IMR-90 (cell line): ENCODE data around the gene AKAP8L.

Experiments
- CEBPB ChIP-seq: IDR thresholded peaks from 2 replicates; pipeline ENCODE4 v1.6.1; 2012; ENCODE audit warnings: low read depth, low read length, improper control_type of control experiment
- CHD1 ChIP-seq: IDR thresholded peaks from 2 replicates; pipeline ENCODE4 v1.6.1; 2012; ENCODE audit warnings: low read depth, low read length, improper control_type of control experiment
- MXI1 ChIP-seq: IDR thresholded peaks from 2 replicates; pipeline ENCODE4 v1.6.1; 2012; ENCODE audit warnings: low read depth, mild to moderate bottlenecking, low read length, moderate library complexity, borderline replicate concordance
- NFE2L2 ChIP-seq: fragments of 150-350 bp; IDR thresholded peaks from 2 replicates; pipeline ENCODE4 v1.6.1; 2016; ENCODE audit warnings: low read depth, mild to moderate bottlenecking, low read length
- POLR2A ChIP-seq: IDR thresholded peaks from 2 replicates; pipeline ENCODE4 v1.6.1; 2012; ENCODE audit warnings: mild to moderate bottlenecking, low read depth, low read length
- RAD21 ChIP-seq: IDR thresholded peaks from 2 replicates; pipeline ENCODE4 v1.6.1; 2012; ENCODE audit warnings: low read length, improper control_type of control experiment
- RCOR1 ChIP-seq: IDR thresholded peaks from 2 replicates; pipeline ENCODE4 v1.6.1; 2012; ENCODE audit warnings: mild to moderate bottlenecking, low read length, improper control_type of control experiment; ENCODE audit not compliant: insufficient replicate concordance
- RFX5 ChIP-seq: IDR thresholded peaks from 2 replicates; pipeline ENCODE4 v1.8.0; 2012; ENCODE audit warnings: low read depth, mild to moderate bottlenecking, low read length, moderate library complexity
- TF ChIP-seq, protein P1 (sequence below): conservative IDR thresholded peaks from 2 replicates; pipeline ENCODE4 v1.5.1; 2012; ENCODE audit warnings: mild to moderate bottlenecking, low read depth, low read length, improper control_type of control experiment

DNA sequence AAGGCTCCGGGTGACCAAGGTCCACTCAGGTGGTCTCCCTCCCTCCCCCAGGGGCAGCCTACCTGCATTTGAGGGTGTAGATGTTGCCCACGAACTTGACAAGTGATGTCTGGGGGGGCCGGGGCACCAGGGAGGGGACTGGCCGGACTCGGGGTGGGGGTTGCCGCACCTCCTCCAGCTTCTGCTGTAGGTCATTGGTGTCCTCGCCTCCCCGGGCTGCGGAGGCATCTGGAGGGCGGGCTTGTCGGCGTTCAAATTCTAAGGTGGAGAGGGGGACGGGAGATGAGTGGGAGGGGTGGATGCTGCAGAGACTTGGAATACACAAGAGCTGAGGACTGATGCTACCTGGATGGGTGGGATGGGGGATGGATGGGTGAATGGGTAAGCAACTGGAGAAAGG is 5.3 kb upstream of the AKAP8L start:
- TF ChIP-seq CHD1 = no peak
- TF ChIP-seq, protein P1, sequence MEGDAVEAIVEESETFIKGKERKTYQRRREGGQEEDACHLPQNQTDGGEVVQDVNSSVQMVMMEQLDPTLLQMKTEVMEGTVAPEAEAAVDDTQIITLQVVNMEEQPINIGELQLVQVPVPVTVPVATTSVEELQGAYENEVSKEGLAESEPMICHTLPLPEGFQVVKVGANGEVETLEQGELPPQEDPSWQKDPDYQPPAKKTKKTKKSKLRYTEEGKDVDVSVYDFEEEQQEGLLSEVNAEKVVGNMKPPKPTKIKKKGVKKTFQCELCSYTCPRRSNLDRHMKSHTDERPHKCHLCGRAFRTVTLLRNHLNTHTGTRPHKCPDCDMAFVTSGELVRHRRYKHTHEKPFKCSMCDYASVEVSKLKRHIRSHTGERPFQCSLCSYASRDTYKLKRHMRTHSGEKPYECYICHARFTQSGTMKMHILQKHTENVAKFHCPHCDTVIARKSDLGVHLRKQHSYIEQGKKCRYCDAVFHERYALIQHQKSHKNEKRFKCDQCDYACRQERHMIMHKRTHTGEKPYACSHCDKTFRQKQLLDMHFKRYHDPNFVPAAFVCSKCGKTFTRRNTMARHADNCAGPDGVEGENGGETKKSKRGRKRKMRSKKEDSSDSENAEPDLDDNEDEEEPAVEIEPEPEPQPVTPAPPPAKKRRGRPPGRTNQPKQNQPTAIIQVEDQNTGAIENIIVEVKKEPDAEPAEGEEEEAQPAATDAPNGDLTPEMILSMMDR = no peak
- no peak for TF ChIP-seq MXI1
- TF ChIP-seq CEBPB = no peak
- TF ChIP-seq POLR2A = no peak
- TF ChIP-seq RAD21 = no peak
- no peak for TF ChIP-seq NFE2L2
- no peak for TF ChIP-seq RCOR1
- no peak for TF ChIP-seq RFX5
